IMR-90 (cell line): ENCODE data around the gene ADD2. TPM values are rescaled to one million over a fixed set of nuclear protein-coding genes. Genes with fewer than 3 reads are reported as not detected.

Experiments
- ATAC-seq: fragments of 200-7000 bp; cut with Tn5 transposase; 2 replicates; pipeline ENCODE4 v1.9.1; 2020; ENCODE audit warnings: low read depth, mild to moderate bottlenecking, moderate library complexity
- BruUV-seq: library from RNA; stranded (reverse); fragments of 400-500 nt; replicated peaks from 2 replicates; lab custom pipeline; 2021; lab: Mats Ljungman, UMichigan
- CTCF ChIA-PET: fragments of 300-600 bp; formaldehyde crosslinking; extraction: SDS; loops from one replicate; lab custom pipeline; 2021; ENCODE audit warnings: antibody characterized with exemption; lab: Yijun Ruan, JAX
- POLR2A ChIA-PET: fragments of 300-600 bp; sonication (Branson Sonifier 250); formaldehyde crosslinking; loops from one replicate; lab custom pipeline; 2022; ENCODE audit warnings: antibody characterized with exemption; ENCODE audit not compliant: unreplicated experiment; lab: Charles Lee
- DNase-seq: peaks from one replicate; pipeline ENCODE4 v3.0.0; 2013
- H2AFZ ChIP-seq: replicated peaks from 2 replicates; pipeline ENCODE3; 2013; ENCODE audit warnings: low read length, mild to moderate bottlenecking; ENCODE audit not compliant: poor library complexity
- H2AK5ac ChIP-seq: 2 replicates; pipeline ENCODE4 v1.6.1; 2013; ENCODE audit warnings: low read depth, low read length, inconsistent platforms
- H2AK9ac ChIP-seq: replicated peaks from 2 replicates; pipeline ENCODE3; 2013; ENCODE audit warnings: mild to moderate bottlenecking, low read depth, low read length, moderate library complexity; ENCODE audit not compliant: poor library complexity
- H2BK120ac ChIP-seq: 2 replicates; pipeline ENCODE4 v1.6.1; 2013; ENCODE audit warnings: low read depth, low read length, inconsistent platforms
- H2BK15ac ChIP-seq: 3 replicates; pipeline ENCODE4 v1.6.1; 2013; ENCODE audit warnings: low read depth, low read length, inconsistent platforms
- H2BK20ac ChIP-seq: 2 replicates; pipeline ENCODE4 v1.6.1; 2013; ENCODE audit warnings: low read depth, mild to moderate bottlenecking, inconsistent platforms, low read length, moderate library complexity
- H2BK5ac ChIP-seq: 2 replicates; pipeline ENCODE4 v1.6.1; 2013; ENCODE audit warnings: mild to moderate bottlenecking, low read depth, low read length, inconsistent platforms; ENCODE audit not compliant: poor library complexity, severe bottlenecking
- H3K14ac ChIP-seq: replicated peaks from 2 replicates; pipeline ENCODE4 v1.6.1; 2013; ENCODE audit warnings: low read depth, low read length, inconsistent platforms
- H3K18ac ChIP-seq: 2 replicates; pipeline ENCODE4 v1.6.1; 2013; ENCODE audit warnings: low read depth, low read length, control low read depth
- H3K23ac ChIP-seq: 2 replicates; pipeline ENCODE4 v1.6.1; 2013; ENCODE audit warnings: low read depth, low read length, inconsistent platforms
- H3K27ac ChIP-seq: 2 replicates; pipeline ENCODE4 v1.5.1; 2013; ENCODE audit warnings: mild to moderate bottlenecking, control low read depth, low read length; ENCODE audit not compliant: insufficient read depth
- H3K27me3 ChIP-seq: 2 replicates; pipeline ENCODE4 v1.6.1; 2013; ENCODE audit warnings: low read length; ENCODE audit not compliant: control insufficient read depth, insufficient read depth
- H3K36me3 ChIP-seq: 2 replicates; pipeline ENCODE4 v1.6.1; 2013; ENCODE audit warnings: low read length, mixed read lengths; ENCODE audit not compliant: control insufficient read depth, insufficient read depth
- H3K4ac ChIP-seq: 2 replicates; pipeline ENCODE4 v1.6.1; 2013; ENCODE audit warnings: low read depth, low read length, inconsistent platforms
- H3K4me1 ChIP-seq: 2 replicates; pipeline ENCODE4 v1.6.1; 2013; ENCODE audit warnings: low read length, mixed read lengths; ENCODE audit not compliant: control insufficient read depth, insufficient read depth
- H3K4me2 ChIP-seq: 2 replicates; pipeline ENCODE4 v1.6.1; 2013; ENCODE audit warnings: low read depth, mild to moderate bottlenecking, control low read depth, low read length, moderate library complexity
- H3K4me3 ChIP-seq: 2 replicates; pipeline ENCODE4 v1.5.1; 2013; ENCODE audit warnings: low read depth, mild to moderate bottlenecking, control low read depth, low read length, moderate library complexity; ENCODE audit not compliant: insufficient read depth
- H3K56ac ChIP-seq: 2 replicates; pipeline ENCODE4 v1.6.1; 2013; ENCODE audit warnings: low read length, inconsistent platforms; ENCODE audit not compliant: insufficient read depth; ENCODE audit errors: extremely low read depth
- H3K79me1 ChIP-seq, 2 experiments: 2 replicates each; pipeline ENCODE4 v1.6.1; 2013; ENCODE audit warnings: low read length in 2 of 2, inconsistent platforms in 1 of 2, low read depth in 1 of 2
- H3K9ac ChIP-seq: 2 replicates; pipeline ENCODE4 v1.6.1; 2013; ENCODE audit warnings: low read depth, low read length, control low read depth
- H3K9me1 ChIP-seq: 2 replicates; pipeline ENCODE4 v1.6.1; 2013; ENCODE audit warnings: low read length, inconsistent platforms; ENCODE audit not compliant: insufficient read depth
- H3K9me3 ChIP-seq: 2 replicates; pipeline ENCODE4 v1.6.1; 2013; ENCODE audit warnings: low read length; ENCODE audit not compliant: control insufficient read depth, insufficient read depth
- H4K20me1 ChIP-seq: 2 replicates; pipeline ENCODE4 v1.6.1; 2013; ENCODE audit warnings: low read length, inconsistent platforms; ENCODE audit not compliant: insufficient read depth
- H4K5ac ChIP-seq: 2 replicates; pipeline ENCODE4 v1.6.1; 2013; ENCODE audit warnings: mild to moderate bottlenecking, low read depth, low read length, control low read depth
- H4K8ac ChIP-seq, 2 experiments: 2 replicates each; pipeline ENCODE4 v1.6.1; 2013; ENCODE audit warnings: low read depth in 2 of 2, low read length in 2 of 2, control low read depth in 1 of 2, inconsistent platforms in 1 of 2
- H4K91ac ChIP-seq: 2 replicates; pipeline ENCODE4 v1.6.1; 2013; ENCODE audit warnings: low read depth, low read length, inconsistent platforms; ENCODE audit not compliant: insufficient read depth
- BHLHE40 ChIP-seq: fragments of 150-350 bp; IDR thresholded peaks from 2 replicates; pipeline ENCODE4 v1.6.1; 2016; ENCODE audit warnings: mild to moderate bottlenecking, low read depth, low read length
- CEBPB ChIP-seq: IDR thresholded peaks from 2 replicates; pipeline ENCODE4 v1.6.1; 2012; ENCODE audit warnings: low read depth, low read length, improper control_type of control experiment
- CHD1 ChIP-seq: IDR thresholded peaks from 2 replicates; pipeline ENCODE4 v1.6.1; 2012; ENCODE audit warnings: low read depth, low read length, improper control_type of control experiment
- CTCF ChIP-seq: conservative IDR thresholded peaks from 2 replicates; pipeline ENCODE4 v1.5.1; 2012; ENCODE audit warnings: mild to moderate bottlenecking, low read depth, low read length, improper control_type of control experiment
- ELK1 ChIP-seq: fragments of 150-350 bp; IDR thresholded peaks from 2 replicates; pipeline ENCODE4 v1.6.1; 2016; ENCODE audit warnings: low read depth, mild to moderate bottlenecking, low read length, moderate library complexity, borderline replicate concordance
- FOS ChIP-seq: fragments of 150-350 bp; IDR thresholded peaks from 2 replicates; pipeline ENCODE4 v1.6.1; 2016; ENCODE audit warnings: low read depth, low read length
- MAFK ChIP-seq: IDR thresholded peaks from 2 replicates; pipeline ENCODE4 v1.6.1; 2012; ENCODE audit warnings: low read depth, low read length, improper control_type of control experiment
- MAZ ChIP-seq: IDR thresholded peaks from 2 replicates; pipeline ENCODE4 v1.6.1; 2012; ENCODE audit warnings: low read depth, mild to moderate bottlenecking, low read length, improper control_type of control experiment, moderate library complexity, borderline replicate concordance
- MXI1 ChIP-seq: IDR thresholded peaks from 2 replicates; pipeline ENCODE4 v1.6.1; 2012; ENCODE audit warnings: low read depth, mild to moderate bottlenecking, low read length, moderate library complexity, borderline replicate concordance
- NFE2L2 ChIP-seq: fragments of 150-350 bp; IDR thresholded peaks from 2 replicates; pipeline ENCODE4 v1.6.1; 2016; ENCODE audit warnings: low read depth, mild to moderate bottlenecking, low read length
- POLR2A ChIP-seq: IDR thresholded peaks from 2 replicates; pipeline ENCODE4 v1.6.1; 2012; ENCODE audit warnings: mild to moderate bottlenecking, low read depth, low read length
- RAD21 ChIP-seq: IDR thresholded peaks from 2 replicates; pipeline ENCODE4 v1.6.1; 2012; ENCODE audit warnings: low read length, improper control_type of control experiment
- RCOR1 ChIP-seq: IDR thresholded peaks from 2 replicates; pipeline ENCODE4 v1.6.1; 2012; ENCODE audit warnings: mild to moderate bottlenecking, low read length, improper control_type of control experiment; ENCODE audit not compliant: insufficient replicate concordance
- RFX5 ChIP-seq: IDR thresholded peaks from 2 replicates; pipeline ENCODE4 v1.8.0; 2012; ENCODE audit warnings: low read depth, mild to moderate bottlenecking, low read length, moderate library complexity
- SMC3 ChIP-seq: fragments of 150-350 bp; IDR thresholded peaks from 2 replicates; pipeline ENCODE4 v1.6.1; 2016; ENCODE audit warnings: low read depth, mild to moderate bottlenecking, antibody characterized with exemption, low read length, moderate library complexity
- USF2 ChIP-seq: fragments of 150-350 bp; IDR thresholded peaks from 2 replicates; pipeline ENCODE4 v1.6.1; 2017; ENCODE audit warnings: mild to moderate bottlenecking, antibody characterized with exemption, low read length, low read depth
- WGBS, 2 experiments: methylation state at CpG; one replicate each; pipeline versions ENCODE4 v1.1.5 to v1.1.7; 2013; ENCODE audit warnings: missing lambda C conversion rate in 2 of 2; ENCODE audit not compliant: insufficient read length in 1 of 2; ENCODE audit errors: extremely low coverage in 2 of 2; 5-methylcytosine and 5-hydroxymethylcytosine counted together
- dilution Hi-C: fragments of 300-500 bp; cut with HindIII; formaldehyde crosslinking; loops from one replicate; pipeline ENCODE4 v1.14.3; 2018; ENCODE audit warnings: low sequenced_read_pairs; ENCODE audit not compliant: unreplicated experiment
- in situ Hi-C: fragments of 300-500 bp; cut with MboI; formaldehyde crosslinking; loops from 3 replicates; pipeline ENCODE4 v1.14.3; 2019; ENCODE audit warnings: low sequenced_read_pairs, inconsistent platforms, mixed read lengths
- intact Hi-C: fragments of 100-400 bp; cut with micrococcal nuclease; formaldehyde crosslinking; loops from 2 replicates; pipeline ENCODE4 v1.10.0; 2022
- polyA plus RNA-seq, 3 experiments: library from polyadenylated mRNA; depleted of rRNA; stranded (reverse); fragments of >200 nt; gene quantifications; 2 replicates each; pipeline ENCODE4 v1.2.3, GENCODE V29; 2012; ENCODE audit warnings: low replicate concordance in 1 of 3
- total RNA-seq: library from RNA; depleted of rRNA; stranded (reverse); fragments of >200 nt; gene quantifications from 2 replicates; pipeline ENCODE4 v1.2.3, GENCODE V29; 2012

The ADD2 gene
- total and polyA plus RNA-seq, 2 of the 4 experiments (the other 2 are of a cell fraction), result not detected

GRCh38 chr2:70735071-70735470, 32.9 kb downstream of the ADD2 start:
- H3K23ac ChIP-seq, result no peak overlapping the region
- dilution Hi-C loops, result no loop called here
- CTCF ChIA-PET, result no interaction called here

More at GRCh38 chr2:70735071-70735470, 32.9 kb downstream of the ADD2 start:
- Histone ChIP-seq H3K4ac (no peak overlapping the region), H2AK9ac (no peak overlapping the region), H4K20me1 (no peaks in the 10 kb centered on the region), H3K9me1 (no peaks in the 10 kb centered on the region), H4K8ac (no peak overlapping the region), H3K56ac (no peak overlapping the region), H3K4me3 (no peak overlapping the region), H3K4me2 (no peak overlapping the region), H3K9ac (no peak overlapping the region), H3K18ac (no peak overlapping the region), H3K36me3 (no peaks in the 10 kb centered on the region), H2BK15ac (no peak overlapping the region), H2AFZ (no peak overlapping the region), H2BK5ac (no peak overlapping the region), H2BK20ac (no peak overlapping the region), H4K5ac (no peak overlapping the region), H2BK120ac (no peak overlapping the region), H3K4me1 (no peaks in the 10 kb centered on the region), H4K91ac (no peak overlapping the region), H3K9me3 (no peaks in the 10 kb centered on the region), H3K27ac (no peak overlapping the region), H3K14ac (no peak overlapping the region), H2AK5ac (no peak overlapping the region), H3K79me1 (no peaks in the 10 kb centered on the region), H3K27me3 (peaks cover 4% of the 10 kb centered on the region)
- WGBS, 2 experiments, result no CpG with 5 or more reads among the region's 2 CpGs
- in situ Hi-C loops, result no loop called here
- intact Hi-C loops, result no loop called here
- POLR2A ChIA-PET, result no interaction called here
- BruUV-seq, result no TSS peak
- DNase-seq (no peak), ATAC-seq (no peak)
- TF ChIP-seq RCOR1 (no peak), CHD1 (no peak), BHLHE40 (no peak), NFE2L2 (no peak), RFX5 (no peak), RAD21 (no peak), ELK1 (no peak), MAZ (no peak), MAFK (no peak), CTCF (no peak), CEBPB (no peak), USF2 (no peak), MXI1 (no peak), POLR2A (no peak), FOS (no peak), SMC3 (no peak)
